GOT3 (cell line): ENCODE data around the gene CSKMT.
"Not testable (repeated sequence)": the region's sequence is repeated elsewhere in the genome, so short reads cannot be mapped to it uniquely, and the experiment has no call there.

Experiments
- DNase-seq: peaks from one replicate; lab custom pipeline; 2025; ENCODE audit warnings: mixed read lengths; lab: John Stamatoyannopoulos, UW

The CSKMT gene

DNA sequence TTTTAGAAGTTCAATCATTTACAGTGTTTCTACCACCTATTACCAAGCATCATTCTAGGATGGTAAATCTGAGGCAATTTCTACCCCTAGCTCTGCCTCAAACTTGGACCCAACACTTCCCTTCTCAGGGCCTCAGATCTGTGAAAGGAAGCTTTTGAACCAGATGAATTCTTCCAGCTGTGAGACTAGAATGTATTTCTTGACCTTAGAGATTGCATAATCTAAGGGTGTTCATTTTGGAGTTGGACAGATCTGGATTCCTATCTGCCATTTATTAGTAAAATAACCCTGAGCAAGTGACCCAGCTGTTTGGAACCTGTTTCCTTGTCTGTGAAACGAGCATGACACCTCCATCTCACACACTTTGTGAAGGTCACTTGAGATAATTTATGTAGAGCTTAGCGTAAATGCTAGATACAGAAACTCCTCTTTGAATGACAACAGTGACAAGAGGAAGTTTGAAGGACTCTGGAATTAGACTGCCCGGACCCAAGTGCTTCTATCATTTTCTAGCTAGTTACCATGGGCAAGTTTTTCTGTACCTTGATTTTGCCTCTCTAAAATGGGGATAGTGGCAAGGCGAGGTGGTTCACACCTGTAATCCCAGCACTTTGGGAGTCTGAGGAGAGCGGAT, 8.2 kb upstream of the CSKMT start:
- DNase-seq: no peak

- no peak for DNase-seq
These were observed 572 bp upstream of the CSKMT start for GRCh38 chr11:62664405-62665074.

DNA sequence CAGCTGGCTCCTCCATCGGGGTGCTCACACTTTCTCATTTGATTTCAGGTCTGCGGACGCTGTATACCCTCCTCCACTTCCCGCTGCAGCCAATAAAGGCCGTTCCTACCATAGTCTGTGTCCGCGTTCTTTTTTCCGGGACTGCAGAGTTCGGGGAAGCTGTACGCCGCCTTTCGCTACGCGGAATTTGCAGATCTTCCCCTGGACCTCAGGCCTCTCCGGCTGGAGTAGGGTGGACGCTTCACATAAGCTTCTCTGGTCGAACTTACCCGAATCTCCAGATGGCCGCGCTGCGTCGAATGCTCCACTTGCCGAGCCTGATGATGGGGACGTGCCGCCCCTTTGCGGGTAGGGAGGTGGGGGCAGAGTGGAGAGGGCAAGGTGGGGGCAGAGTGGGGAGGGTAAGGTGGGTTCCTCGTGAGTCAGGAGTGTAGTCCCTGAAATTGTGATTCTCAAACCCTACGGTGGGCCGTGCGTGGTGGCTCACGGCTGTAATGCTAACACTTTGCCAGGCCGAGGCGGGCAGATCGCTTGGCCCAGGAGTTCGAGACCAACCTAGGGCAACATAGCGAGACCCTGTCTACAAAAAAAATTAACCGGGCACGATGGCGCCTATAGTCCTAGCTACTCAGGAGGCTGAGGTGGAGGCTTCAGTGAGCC, 617 bp downstream of the CSKMT start:
- DNase-seq: no peak

- DNase-seq: no peak
These were observed 1.3 kb downstream of the CSKMT start for GRCh38 chr11:62666259-62666926.

DNA sequence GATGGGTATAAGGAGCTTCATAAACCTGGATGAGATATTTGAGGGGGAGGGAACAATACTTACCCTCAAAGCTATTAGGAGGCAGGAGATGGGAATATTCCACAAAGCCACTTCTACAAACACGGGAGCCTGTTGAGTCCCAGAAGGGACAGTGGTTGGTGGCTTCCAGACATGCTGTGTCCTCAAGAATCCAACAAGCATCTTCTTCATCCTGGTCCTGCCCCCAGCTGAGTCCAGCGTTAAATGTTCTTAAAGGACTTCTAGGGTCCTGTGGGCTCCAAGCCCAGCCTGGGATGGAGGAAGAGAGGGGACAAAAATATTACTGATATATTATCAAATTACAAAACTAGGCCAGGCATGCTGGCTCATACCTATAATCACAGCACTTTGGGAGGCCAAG, 2.3 kb downstream of the CSKMT start:
- DNase-seq: no peak

DNA sequence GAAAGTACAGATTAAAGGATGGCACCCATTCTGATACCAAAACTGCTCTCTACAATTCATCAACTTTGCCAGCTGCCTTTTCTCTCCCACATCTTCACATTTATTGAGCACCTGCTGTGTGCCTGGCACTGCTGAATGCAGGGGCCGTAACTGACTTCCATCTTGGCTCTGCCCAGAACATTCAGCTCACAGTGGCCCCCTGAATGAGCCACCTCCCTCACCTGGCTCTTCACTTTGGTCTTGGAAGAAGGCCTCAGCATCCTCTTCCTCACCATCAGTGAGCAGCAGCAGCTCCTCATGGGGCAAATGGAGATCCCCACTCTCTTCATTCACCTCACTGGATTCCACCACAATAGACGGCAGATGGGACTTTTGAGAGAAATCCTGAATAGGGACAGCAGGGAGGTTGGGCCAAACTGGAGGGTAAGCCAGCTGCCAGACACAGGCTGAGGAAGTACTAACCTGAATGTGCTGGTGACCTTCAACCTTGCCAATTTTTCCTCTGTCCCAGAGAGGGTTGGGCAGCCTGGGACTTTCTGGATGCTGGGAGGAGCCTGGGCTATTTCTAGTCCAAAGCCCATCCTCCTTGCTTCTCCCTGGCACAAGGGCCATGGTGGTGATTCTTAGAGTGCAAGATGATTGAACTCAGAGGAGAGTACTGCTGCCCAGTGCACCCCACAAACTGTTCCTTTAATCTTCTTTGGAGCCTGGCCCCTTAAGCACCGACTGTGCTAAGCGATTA, 4.5 kb downstream of the CSKMT start:
- DNase-seq: no peak

DNA sequence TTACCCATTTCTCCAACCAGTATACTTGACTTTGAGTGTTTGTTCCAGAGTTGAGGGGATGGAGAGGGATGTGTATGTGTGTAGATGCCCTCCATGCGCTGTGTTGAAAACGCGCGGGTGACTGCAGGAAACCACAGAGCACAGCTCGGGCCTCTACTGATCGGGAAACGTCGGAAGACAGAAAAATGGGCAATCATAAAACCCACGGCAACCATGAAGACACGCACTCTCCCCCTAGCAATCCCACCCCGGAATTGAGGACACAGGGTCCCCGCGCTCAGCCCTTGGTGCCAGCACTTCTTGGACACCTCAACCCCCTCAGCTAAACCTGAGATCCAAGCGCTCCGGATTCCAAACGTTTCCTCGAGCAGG, 6.1 kb downstream of the CSKMT start:
- peak; percentile 37 for DNase-seq

- no peak for DNase-seq
These were observed 6.7 kb downstream of the CSKMT start, which contains the start of the genes LBHD1 and UQCC3 for GRCh38 chr11:62671608-62672389. TSS of gene LBHD1 (minus strand) at chr11:62672267. CDS start at chr11:62670031, 2,236 bp downstream. TSS of gene UQCC3 (plus strand) at chr11:62671673. CDS start at chr11:62671746, 73 bp downstream.

GRCh38 chr11:62673196-62673525, 8.0 kb downstream of the CSKMT start:
- DNase-seq: no peak

DNA sequence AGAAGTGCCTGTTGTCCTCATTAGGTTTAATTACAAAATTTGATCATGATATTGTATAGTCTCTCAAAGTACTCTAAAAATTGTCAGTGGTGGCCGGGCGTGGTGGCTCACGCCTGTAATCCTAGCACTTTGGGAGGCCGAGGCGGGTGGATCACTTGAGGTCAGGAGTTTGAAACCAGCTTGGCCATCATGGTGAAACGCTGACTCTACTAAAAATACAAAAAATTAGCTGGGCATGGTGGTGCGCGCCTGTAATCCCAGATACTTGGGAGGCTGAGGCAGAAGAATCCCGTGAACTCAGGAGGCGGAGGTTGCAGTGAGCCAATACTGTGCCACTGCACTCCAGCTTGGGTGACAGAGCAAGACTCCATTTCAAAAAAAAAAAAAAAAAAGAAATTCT, 10.3 kb downstream of the CSKMT start:
- not testable (repeated sequence) for DNase-seq

GRCh38 chr11:62676698-62677097, 11.6 kb downstream of the CSKMT start:
- no peak for DNase-seq

GRCh38 chr11:62677156-62677555, 12.0 kb downstream of the CSKMT start:
- DNase-seq: no peak

DNA sequence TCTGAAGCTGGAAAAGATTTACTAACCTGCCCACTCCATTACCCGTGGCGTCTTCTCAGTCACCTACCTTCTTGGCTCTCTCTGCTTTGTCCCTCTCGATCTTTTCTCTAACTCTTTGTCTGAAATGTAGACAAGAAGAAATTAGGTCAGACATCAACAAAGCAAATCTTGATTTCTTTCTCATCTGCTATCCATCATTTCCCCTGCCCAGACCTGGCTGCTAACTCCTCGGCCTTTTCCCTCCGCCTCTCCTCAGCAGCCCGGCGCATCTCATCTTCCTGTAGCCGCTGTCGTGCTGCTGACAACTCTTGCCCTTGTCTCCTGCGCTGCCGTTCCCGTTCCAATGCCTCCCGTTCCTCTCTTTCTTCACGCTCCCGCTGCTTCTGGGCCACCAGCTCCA, 12.6 kb downstream of the CSKMT start:
- no peak for DNase-seq

DNA sequence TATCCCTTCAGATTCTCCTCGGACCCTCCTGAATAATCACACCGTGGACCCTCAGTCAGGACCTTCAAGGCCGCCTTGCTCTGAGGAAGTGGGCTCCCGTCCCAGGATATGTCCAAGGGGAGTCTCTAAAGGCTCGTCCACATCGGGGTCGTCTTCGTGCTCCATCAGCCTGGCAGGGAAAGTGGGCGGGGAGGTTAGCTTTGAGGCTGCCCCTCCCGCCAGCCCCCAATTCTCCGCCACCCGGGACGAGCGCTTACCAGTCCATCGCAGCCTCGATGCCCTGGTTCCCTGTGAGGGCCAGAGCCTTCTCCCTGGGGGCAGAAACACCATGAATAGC, 13.3 kb downstream of the CSKMT start:
- no peak for DNase-seq

GRCh38 chr11:62678770-62679696, 13.9 kb downstream of the CSKMT start, which contains the start of gene UBXN1:
TSS of gene UBXN1 (minus strand) at chr11:62679073. CDS start at chr11:62678923, 150 bp downstream.
- DNase-seq: peak; percentile 68

DNA sequence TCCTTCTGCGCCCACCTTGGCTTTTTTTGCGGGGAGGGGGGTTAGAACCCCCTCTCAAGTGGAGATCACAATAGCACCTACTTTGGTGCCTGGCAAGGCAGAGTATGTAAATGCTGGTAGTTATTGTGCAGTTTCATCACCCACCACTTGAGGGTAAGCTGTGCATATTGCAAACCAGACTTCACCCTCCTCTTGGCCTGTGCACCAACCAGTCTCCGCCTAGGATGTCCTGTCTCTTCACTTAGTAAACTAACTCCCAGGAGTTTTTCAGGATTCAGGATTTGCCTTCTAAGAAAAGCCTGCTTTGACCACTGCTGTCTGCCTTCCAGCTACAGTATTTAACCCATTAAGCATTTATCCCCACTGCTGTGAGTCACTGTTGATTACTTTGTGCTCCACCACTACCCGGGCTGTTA, 15.7 kb downstream of the CSKMT start:
- peak; percentile 21 for DNase-seq

GRCh38 chr11:62682518-62682917, 17.4 kb downstream of the CSKMT start:
- no peak for DNase-seq

GRCh38 chr11:62687508-62688396, 22.6 kb downstream of the CSKMT start:
- DNase-seq: no peak

- DNase-seq: no peak
These were observed 23.4 kb downstream of the CSKMT start for GRCh38 chr11:62688491-62688890.
